ENCODE results near the gene NPRL2. TPM values are rescaled to one million over a fixed set of nuclear protein-coding genes. Genes with fewer than 3 reads are reported as not detected.

Gene NPRL2
- total RNA-seq, 1 experiment from 2014 or later = 35.4 TPM

DNA sequence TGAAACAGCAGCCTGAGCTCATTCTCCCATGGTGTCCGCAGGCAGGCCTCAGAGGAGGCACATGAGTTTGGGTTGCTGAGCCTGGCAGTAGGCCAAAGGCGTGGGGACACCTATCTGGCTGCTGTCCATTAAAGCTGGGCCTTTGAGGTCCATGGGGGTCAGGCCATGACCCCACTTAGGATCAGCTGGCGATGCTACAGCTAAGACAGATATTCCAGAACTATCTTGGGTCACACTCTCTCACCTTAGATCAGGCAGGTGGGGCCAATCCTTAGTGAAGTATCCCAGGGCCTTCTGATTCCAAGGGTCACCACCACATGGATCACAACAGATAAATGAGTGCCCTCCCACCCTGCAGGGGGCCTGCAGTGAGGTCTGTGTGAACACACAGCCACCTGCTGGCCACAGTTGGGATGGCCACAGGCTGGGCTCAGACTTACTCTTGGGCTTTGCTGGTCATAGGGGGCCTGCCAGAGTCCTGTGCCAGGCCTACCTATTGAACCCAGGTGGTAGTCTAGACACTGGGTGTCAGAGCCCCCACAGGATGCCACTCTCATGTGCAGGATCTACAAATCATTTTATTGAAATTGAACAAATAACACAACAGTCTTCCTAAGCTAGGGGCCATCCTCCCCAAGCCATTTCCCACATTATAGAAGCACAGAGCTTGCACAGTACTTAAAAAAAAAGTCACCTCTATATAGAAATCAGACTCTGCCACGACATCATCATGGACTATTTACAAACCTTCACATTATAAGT is 26.0 kb downstream of the NPRL2 start:
- DNase-seq (ENCODE audit: low read depth, low spot score) = peak; percentile 75
- Histone ChIP-seq H3K9me3 (ENCODE audit: control insufficient read depth in 1 of 2, insufficient read depth in 1 of 2, low read depth in 1 of 2, low read length in 2 of 2) (no peaks in the 10 kb centered on the region), H3K79me2 (ENCODE audit: insufficient read depth, low read length) (peaks cover 42% of the 10 kb centered on the region), H3K9ac (ENCODE audit: low read length) (no peak overlapping the region), H3K9me2 (ENCODE audit: insufficient read depth) (no peaks in the 10 kb centered on the region), H4K20me1 (ENCODE audit: insufficient read depth) (no peaks in the 10 kb centered on the region), H3K36me3 (ENCODE audit: control insufficient read depth in 1 of 2, insufficient read depth in 2 of 2, low read length in 2 of 2) (peaks cover 9 to 12% of the 10 kb centered on the region in 2 experiments; a peak in 2 of 4 replicates), H3K27ac (ENCODE audit: low read depth, low read length) (peak overlapping the region; percentile 93; the same call in 1 of the 2 replicates), H3K4me1 (ENCODE audit: control insufficient read depth in 1 of 2, insufficient read depth in 2 of 2, low read length in 2 of 2) (peaks cover 30 to 58% of the 10 kb centered on the region in 2 experiments), H3K27me3 (ENCODE audit: insufficient read depth, low read length) (no peaks in the 10 kb centered on the region), H3K4me3 (replicated peaks in 1 of 2; ENCODE audit: low read depth in 1 of 2, low read length in 2 of 2) (no peak overlapping the region), H2AFZ (ENCODE audit: low read depth, low read length, poor library complexity, severe bottlenecking) (no peak overlapping the region), H3K4me2 (ENCODE audit: low read length) (peak overlapping the region; percentile 8; the same call in 1 of the 2 replicates)
- TF ChIP-seq, protein P1, sequence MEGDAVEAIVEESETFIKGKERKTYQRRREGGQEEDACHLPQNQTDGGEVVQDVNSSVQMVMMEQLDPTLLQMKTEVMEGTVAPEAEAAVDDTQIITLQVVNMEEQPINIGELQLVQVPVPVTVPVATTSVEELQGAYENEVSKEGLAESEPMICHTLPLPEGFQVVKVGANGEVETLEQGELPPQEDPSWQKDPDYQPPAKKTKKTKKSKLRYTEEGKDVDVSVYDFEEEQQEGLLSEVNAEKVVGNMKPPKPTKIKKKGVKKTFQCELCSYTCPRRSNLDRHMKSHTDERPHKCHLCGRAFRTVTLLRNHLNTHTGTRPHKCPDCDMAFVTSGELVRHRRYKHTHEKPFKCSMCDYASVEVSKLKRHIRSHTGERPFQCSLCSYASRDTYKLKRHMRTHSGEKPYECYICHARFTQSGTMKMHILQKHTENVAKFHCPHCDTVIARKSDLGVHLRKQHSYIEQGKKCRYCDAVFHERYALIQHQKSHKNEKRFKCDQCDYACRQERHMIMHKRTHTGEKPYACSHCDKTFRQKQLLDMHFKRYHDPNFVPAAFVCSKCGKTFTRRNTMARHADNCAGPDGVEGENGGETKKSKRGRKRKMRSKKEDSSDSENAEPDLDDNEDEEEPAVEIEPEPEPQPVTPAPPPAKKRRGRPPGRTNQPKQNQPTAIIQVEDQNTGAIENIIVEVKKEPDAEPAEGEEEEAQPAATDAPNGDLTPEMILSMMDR (IDR thresholded peaks at IDR 0.05 in 2 of 3, conservative IDR thresholded peaks at IDR 0.05 in 1 of 3; ENCODE audit: borderline replicate concordance in 1 of 3, insufficient read depth in 1 of 3, low read depth in 2 of 3, low read length in 2 of 3) = peak in 2 of 3 experiments; percentile 93 to 95; a peak in 4 of 6 replicates
- TF ChIP-seq JUND (IDR thresholded peaks at IDR 0.05) (no peak), POLR2AphosphoS5 (IDR thresholded peaks at IDR 0.05; ENCODE audit: low read depth, low read length) (peak; percentile 50), EZH2phosphoT487 (IDR thresholded peaks at IDR 0.05; ENCODE audit: borderline replicate concordance) (no peak)
- BruUV-seq (replicated peaks) = no TSS peak
- POLR2A ChIA-PET = interaction anchor here (0.6 to 1.0 kb wide), 2 partner anchors 13 kb away, joined by 3 to 6 read pairs; no protein-coding TSS in a partner anchor
- intact Hi-C loops (cut with micrococcal nuclease) = loop anchor here (1.0 to 2.0 kb wide), 3 partner anchors 21 to 64 kb away; partner anchors contain the start of gene HYAL1
- RAD21 ChIA-PET (ENCODE audit: low non-redundant PET in 1 of 2, low total read pairs in 2 of 2, uncharacterized antibody in 2 of 2, unreplicated experiment in 2 of 2) = interaction anchor here (0.8 to 1.5 kb wide), 2 partner anchors 21 to 25 kb away, joined by 3 to 4 read pairs; partner anchors contain the start of genes HYAL1 (in 1 of the 2), HYAL3 (in 1 of the 2) and NAA80 (in 1 of the 2)
- CTCF ChIA-PET = interaction anchor here (0.6 to 1.8 kb wide), 13 partner anchors 11 to 130 kb away, joined by 3 to 14 read pairs (median 4); partner anchors contain the start of genes HYAL1, IFRD2, LSMEM2 and RASSF1
- peak; percentile 52 for ATAC-seq
